IMR-90 (cell line): ENCODE measurements around the gene FOXC1. TPM values are rescaled to one million over a fixed set of nuclear protein-coding genes. Genes with fewer than 3 reads are reported as not detected.

Experiments used
- ATAC-seq: fragments of 200-7000 bp; cut with Tn5 transposase; 2 replicates; pipeline ENCODE4 v1.9.1; 2020; ENCODE audit warnings: low read depth, mild to moderate bottlenecking, moderate library complexity
- BruUV-seq: library from RNA; stranded (reverse); fragments of 400-500 nt; replicated peaks from 2 replicates; lab custom pipeline; 2021; lab: Mats Ljungman, UMichigan
- CTCF ChIA-PET: fragments of 300-600 bp; formaldehyde crosslinking; extraction: SDS; loops from one replicate; lab custom pipeline; 2021; ENCODE audit warnings: antibody characterized with exemption; lab: Yijun Ruan, JAX
- POLR2A ChIA-PET: fragments of 300-600 bp; sonication (Branson Sonifier 250); formaldehyde crosslinking; loops from one replicate; lab custom pipeline; 2022; ENCODE audit warnings: antibody characterized with exemption; ENCODE audit not compliant: unreplicated experiment; lab: Charles Lee
- DNase-seq: peaks from one replicate; pipeline ENCODE4 v3.0.0; 2013
- H2AFZ ChIP-seq: replicated peaks from 2 replicates; pipeline ENCODE3; 2013; ENCODE audit warnings: low read length, mild to moderate bottlenecking; ENCODE audit not compliant: poor library complexity
- H2AK5ac ChIP-seq: 2 replicates; pipeline ENCODE4 v1.6.1; 2013; ENCODE audit warnings: low read depth, low read length, inconsistent platforms
- H2AK9ac ChIP-seq: replicated peaks from 2 replicates; pipeline ENCODE3; 2013; ENCODE audit warnings: mild to moderate bottlenecking, low read depth, low read length, moderate library complexity; ENCODE audit not compliant: poor library complexity
- H2BK120ac ChIP-seq: 2 replicates; pipeline ENCODE4 v1.6.1; 2013; ENCODE audit warnings: low read depth, low read length, inconsistent platforms
- H2BK15ac ChIP-seq: 3 replicates; pipeline ENCODE4 v1.6.1; 2013; ENCODE audit warnings: low read depth, low read length, inconsistent platforms
- H2BK20ac ChIP-seq: 2 replicates; pipeline ENCODE4 v1.6.1; 2013; ENCODE audit warnings: low read depth, mild to moderate bottlenecking, inconsistent platforms, low read length, moderate library complexity
- H2BK5ac ChIP-seq: 2 replicates; pipeline ENCODE4 v1.6.1; 2013; ENCODE audit warnings: mild to moderate bottlenecking, low read depth, low read length, inconsistent platforms; ENCODE audit not compliant: poor library complexity, severe bottlenecking
- H3K14ac ChIP-seq: replicated peaks from 2 replicates; pipeline ENCODE4 v1.6.1; 2013; ENCODE audit warnings: low read depth, low read length, inconsistent platforms
- H3K18ac ChIP-seq: 2 replicates; pipeline ENCODE4 v1.6.1; 2013; ENCODE audit warnings: low read depth, low read length, control low read depth
- H3K23ac ChIP-seq: 2 replicates; pipeline ENCODE4 v1.6.1; 2013; ENCODE audit warnings: low read depth, low read length, inconsistent platforms
- H3K27ac ChIP-seq: 2 replicates; pipeline ENCODE4 v1.5.1; 2013; ENCODE audit warnings: mild to moderate bottlenecking, control low read depth, low read length; ENCODE audit not compliant: insufficient read depth
- H3K27me3 ChIP-seq: 2 replicates; pipeline ENCODE4 v1.6.1; 2013; ENCODE audit warnings: low read length; ENCODE audit not compliant: control insufficient read depth, insufficient read depth
- H3K36me3 ChIP-seq: 2 replicates; pipeline ENCODE4 v1.6.1; 2013; ENCODE audit warnings: low read length, mixed read lengths; ENCODE audit not compliant: control insufficient read depth, insufficient read depth
- H3K4ac ChIP-seq: 2 replicates; pipeline ENCODE4 v1.6.1; 2013; ENCODE audit warnings: low read depth, low read length, inconsistent platforms
- H3K4me1 ChIP-seq: 2 replicates; pipeline ENCODE4 v1.6.1; 2013; ENCODE audit warnings: low read length, mixed read lengths; ENCODE audit not compliant: control insufficient read depth, insufficient read depth
- H3K4me2 ChIP-seq: 2 replicates; pipeline ENCODE4 v1.6.1; 2013; ENCODE audit warnings: low read depth, mild to moderate bottlenecking, control low read depth, low read length, moderate library complexity
- H3K4me3 ChIP-seq: 2 replicates; pipeline ENCODE4 v1.5.1; 2013; ENCODE audit warnings: low read depth, mild to moderate bottlenecking, control low read depth, low read length, moderate library complexity; ENCODE audit not compliant: insufficient read depth
- H3K56ac ChIP-seq: 2 replicates; pipeline ENCODE4 v1.6.1; 2013; ENCODE audit warnings: low read length, inconsistent platforms; ENCODE audit not compliant: insufficient read depth; ENCODE audit errors: extremely low read depth
- H3K79me1 ChIP-seq, 2 experiments: 2 replicates each; pipeline ENCODE4 v1.6.1; 2013; ENCODE audit warnings: low read length in 2 of 2, inconsistent platforms in 1 of 2, low read depth in 1 of 2
- H3K9ac ChIP-seq: 2 replicates; pipeline ENCODE4 v1.6.1; 2013; ENCODE audit warnings: low read depth, low read length, control low read depth
- H3K9me1 ChIP-seq: 2 replicates; pipeline ENCODE4 v1.6.1; 2013; ENCODE audit warnings: low read length, inconsistent platforms; ENCODE audit not compliant: insufficient read depth
- H3K9me3 ChIP-seq: 2 replicates; pipeline ENCODE4 v1.6.1; 2013; ENCODE audit warnings: low read length; ENCODE audit not compliant: control insufficient read depth, insufficient read depth
- H4K20me1 ChIP-seq: 2 replicates; pipeline ENCODE4 v1.6.1; 2013; ENCODE audit warnings: low read length, inconsistent platforms; ENCODE audit not compliant: insufficient read depth
- H4K5ac ChIP-seq: 2 replicates; pipeline ENCODE4 v1.6.1; 2013; ENCODE audit warnings: mild to moderate bottlenecking, low read depth, low read length, control low read depth
- H4K8ac ChIP-seq, 2 experiments: 2 replicates each; pipeline ENCODE4 v1.6.1; 2013; ENCODE audit warnings: low read depth in 2 of 2, low read length in 2 of 2, control low read depth in 1 of 2, inconsistent platforms in 1 of 2
- H4K91ac ChIP-seq: 2 replicates; pipeline ENCODE4 v1.6.1; 2013; ENCODE audit warnings: low read depth, low read length, inconsistent platforms; ENCODE audit not compliant: insufficient read depth
- CHD1 ChIP-seq: IDR thresholded peaks from 2 replicates; pipeline ENCODE4 v1.6.1; 2012; ENCODE audit warnings: low read depth, low read length, improper control_type of control experiment
- FOS ChIP-seq: fragments of 150-350 bp; IDR thresholded peaks from 2 replicates; pipeline ENCODE4 v1.6.1; 2016; ENCODE audit warnings: low read depth, low read length
- RAD21 ChIP-seq: IDR thresholded peaks from 2 replicates; pipeline ENCODE4 v1.6.1; 2012; ENCODE audit warnings: low read length, improper control_type of control experiment
- SMC3 ChIP-seq: fragments of 150-350 bp; IDR thresholded peaks from 2 replicates; pipeline ENCODE4 v1.6.1; 2016; ENCODE audit warnings: low read depth, mild to moderate bottlenecking, antibody characterized with exemption, low read length, moderate library complexity
- WGBS, 2 experiments: methylation state at CpG; one replicate each; pipeline versions ENCODE4 v1.1.5 to v1.1.7; 2013; ENCODE audit warnings: missing lambda C conversion rate in 2 of 2; ENCODE audit not compliant: insufficient read length in 1 of 2; ENCODE audit errors: extremely low coverage in 2 of 2; 5-methylcytosine and 5-hydroxymethylcytosine counted together
- dilution Hi-C: fragments of 300-500 bp; cut with HindIII; formaldehyde crosslinking; loops from one replicate; pipeline ENCODE4 v1.14.3; 2018; ENCODE audit warnings: low sequenced_read_pairs; ENCODE audit not compliant: unreplicated experiment
- in situ Hi-C: fragments of 300-500 bp; cut with MboI; formaldehyde crosslinking; loops from 3 replicates; pipeline ENCODE4 v1.14.3; 2019; ENCODE audit warnings: low sequenced_read_pairs, inconsistent platforms, mixed read lengths
- intact Hi-C: fragments of 100-400 bp; cut with micrococcal nuclease; formaldehyde crosslinking; loops from 2 replicates; pipeline ENCODE4 v1.10.0; 2022
- polyA plus RNA-seq, 3 experiments: library from polyadenylated mRNA; depleted of rRNA; stranded (reverse); fragments of >200 nt; gene quantifications; 2 replicates each; pipeline ENCODE4 v1.2.3, GENCODE V29; 2012; ENCODE audit warnings: low replicate concordance in 1 of 3
- total RNA-seq: library from RNA; depleted of rRNA; stranded (reverse); fragments of >200 nt; gene quantifications from 2 replicates; pipeline ENCODE4 v1.2.3, GENCODE V29; 2012

Gene FOXC1
- total and polyA plus RNA-seq, 2 of the 4 experiments (the other 2 are of a cell fraction) = 1.3 to 4.0 TPM

DNA sequence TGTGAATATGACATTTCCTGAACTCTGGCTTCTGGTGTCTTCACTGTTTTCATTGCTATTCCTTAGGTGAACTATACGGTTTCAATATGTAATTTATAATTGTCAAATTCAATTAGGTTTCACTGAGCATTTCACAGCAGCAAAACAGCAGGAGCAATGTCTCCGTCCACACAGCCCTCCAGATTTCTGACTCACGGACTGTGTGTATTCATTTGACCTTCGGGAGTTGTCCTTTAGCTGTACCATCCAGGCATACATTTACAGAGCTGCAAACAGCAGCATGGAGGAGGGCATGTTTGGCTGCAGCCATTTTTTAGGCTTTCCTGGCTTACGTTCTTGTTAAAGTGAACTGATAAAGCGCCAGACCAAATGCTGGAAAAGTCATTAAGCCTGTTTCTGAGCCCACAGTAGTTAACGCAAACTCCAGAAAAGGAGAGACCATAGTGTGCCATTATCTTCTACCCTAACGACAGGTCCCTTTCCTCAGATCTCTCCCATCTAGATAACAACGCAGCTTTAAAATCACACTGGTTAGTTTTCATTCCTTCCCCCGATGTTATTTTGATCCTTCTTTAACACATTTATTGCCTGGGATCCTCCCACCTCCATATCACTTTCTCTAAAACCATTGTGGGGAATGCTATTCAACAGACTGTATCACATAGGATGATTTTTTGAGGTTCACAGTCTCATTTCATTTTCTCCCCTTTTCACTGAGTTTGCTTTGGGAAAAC is 18.3 kb downstream of the FOXC1 start:
- ATAC-seq = no peak

More for the DNA sequence above, 18.3 kb downstream of the FOXC1 start:
- Histone ChIP-seq H3K9me3 (no peaks in the 10 kb centered on the region), H4K20me1 (no peaks in the 10 kb centered on the region), H4K8ac (no peak overlapping the region), H4K5ac (no peak overlapping the region), H2AK9ac (no peak overlapping the region), H3K4me3 (no peak overlapping the region), H3K4me1 (peaks cover 20% of the 10 kb centered on the region), H3K9ac (no peak overlapping the region), H2AFZ (no peak overlapping the region), H3K56ac (no peak overlapping the region), H3K4me2 (no peak overlapping the region), H3K27me3 (peaks cover 2% of the 10 kb centered on the region), H3K18ac (no peak overlapping the region), H2BK15ac (no peak overlapping the region), H3K9me1 (0 out of 2 replicates have a peak, but pooled peaks cover 3% of the 10 kb centered on the region), H2BK120ac (no peak overlapping the region), H2BK5ac (no peak overlapping the region), H4K91ac (no peak overlapping the region), H3K79me1 (0 out of 4 replicates have a peak, but pooled peaks cover 4 to 5% of the 10 kb centered on the region in 2 experiments), H3K27ac (no peak overlapping the region), H3K4ac (no peak overlapping the region; the same call in 1 of the 2 replicates), H2AK5ac (no peak overlapping the region), H3K23ac (no peak overlapping the region), H3K14ac (no peak overlapping the region), H2BK20ac (no peak overlapping the region), H3K36me3 (no peaks in the 10 kb centered on the region)
- WGBS, 2 experiments = 87% methylated on average over 5 of the region's 10 CpGs; no CpG with 5 or more reads in 1 of the 2 experiments
- BruUV-seq = no TSS peak
- dilution Hi-C loops (no loop called here), in situ Hi-C loops (no loop called here), intact Hi-C loops (no loop called here)
- TF ChIP-seq RAD21 (no peak), CHD1 (no peak), SMC3 (no peak), FOS (no peak)
- ChIA-PET CTCF (interaction anchor here (1.1 kb wide), 1 partner anchor 16 kb away, joined by 3 read pairs; no protein-coding TSS in a partner anchor), POLR2A (interaction anchor here (0.6 kb wide), 1 partner anchor 632 kb away, joined by 4 read pairs; no protein-coding TSS in a partner anchor)
- DNase-seq = no peak
